ENCODE results near the gene UBAC2.

DNA sequence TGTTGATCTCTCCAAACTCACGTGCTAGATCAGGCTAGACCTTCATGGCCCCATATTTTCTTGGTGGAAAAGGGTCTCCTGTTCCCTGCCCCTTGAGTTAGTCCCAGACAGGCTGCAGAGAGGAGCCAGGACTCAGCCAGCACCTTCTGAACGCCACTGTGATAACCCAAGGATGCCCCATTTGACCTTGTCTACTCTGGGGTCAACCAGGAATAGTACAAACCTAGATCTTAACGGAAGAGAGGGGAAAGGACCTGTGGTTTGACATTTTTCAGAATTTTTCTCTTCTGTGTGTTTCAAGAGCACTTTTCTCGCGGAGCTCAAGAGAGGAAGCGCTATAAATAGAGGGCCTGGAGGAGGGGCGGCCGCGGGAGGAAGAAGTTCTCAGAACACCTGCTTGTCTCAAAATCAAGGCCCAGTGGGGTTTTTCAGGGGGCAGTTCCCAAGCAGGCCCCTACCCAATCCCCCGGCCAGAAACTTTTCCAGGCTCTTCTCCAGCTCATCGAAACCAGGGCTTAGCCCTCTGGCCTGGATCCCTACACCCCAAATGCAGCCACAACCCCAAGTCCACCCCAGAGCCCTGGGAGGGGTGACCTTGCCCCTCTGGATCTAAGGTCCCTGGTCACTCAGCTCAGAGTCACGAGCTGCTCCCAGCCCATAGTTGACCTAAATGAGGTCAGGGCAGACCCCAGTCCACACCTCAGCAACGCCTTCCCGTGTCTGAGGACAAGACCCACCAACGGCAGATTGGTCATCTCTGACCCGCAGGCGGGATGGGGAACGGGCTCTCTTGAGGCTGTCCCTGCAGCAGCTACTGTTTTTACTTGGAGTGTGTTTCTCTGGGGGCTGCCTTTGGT is 225.1 kb downstream of the UBAC2 start:
- TF ChIP-seq CTCF (IDR thresholded peaks at IDR 0.05 in 4 of 5, conservative IDR thresholded peaks at IDR 0.05 in 1 of 5) = no peak
- TF ChIP-seq POLR2A (IDR thresholded peaks at IDR 0.05) = no peak
